H1 (cell line): ENCODE measurements around the gene TNIP1. TPM values are rescaled to one million over a fixed set of nuclear protein-coding genes. Genes with fewer than 3 reads are reported as not detected.

Experiments
- MAFK ChIP-seq: IDR thresholded peaks from 2 replicates; pipeline ENCODE4 v1.6.1; 2012; ENCODE audit warnings: low read depth, mild to moderate bottlenecking, improper control_type of control experiment, low read length
- SIX5 ChIP-seq: IDR thresholded peaks from 2 replicates; pipeline ENCODE4 v1.6.1; 2011; ENCODE audit warnings: mild to moderate bottlenecking, low read depth, low read length
- polyA plus RNA-seq, 7 experiments: library from polyadenylated mRNA; depleted of rRNA in 3 of 7; stranded (reverse) in 5 of 7; unstranded in 2 of 7; fragments of >200 nt in 5 of 7; fragments of 200-250 nt in 2 of 7; gene quantifications; 1 replicate in 5 of 7; 2 replicates in 1 of 7; 4 replicates in 1 of 7; pipeline versions ENCODE4 v1.2.1 to v1.2.3, GENCODE V29; 2011 to 2013; ENCODE audit warnings: missing spikeins in 2 of 7, mixed read lengths in 2 of 7
- total RNA-seq: library from RNA; stranded (reverse); fragmentation: NEBNext Ultra II Directional; extraction: Animal tissue kit (Norgen Biotek cat#: 25700); gene quantifications from 2 replicates; pipeline ENCODE4 v1.2.1, GENCODE V29; 2021

The TNIP1 gene
- total and polyA plus RNA-seq, 2 of the 8 experiments (the other 6 are each of a cell fraction or from before 2014, with no cell fraction given) = 14.2 to 31.9 TPM

DNA sequence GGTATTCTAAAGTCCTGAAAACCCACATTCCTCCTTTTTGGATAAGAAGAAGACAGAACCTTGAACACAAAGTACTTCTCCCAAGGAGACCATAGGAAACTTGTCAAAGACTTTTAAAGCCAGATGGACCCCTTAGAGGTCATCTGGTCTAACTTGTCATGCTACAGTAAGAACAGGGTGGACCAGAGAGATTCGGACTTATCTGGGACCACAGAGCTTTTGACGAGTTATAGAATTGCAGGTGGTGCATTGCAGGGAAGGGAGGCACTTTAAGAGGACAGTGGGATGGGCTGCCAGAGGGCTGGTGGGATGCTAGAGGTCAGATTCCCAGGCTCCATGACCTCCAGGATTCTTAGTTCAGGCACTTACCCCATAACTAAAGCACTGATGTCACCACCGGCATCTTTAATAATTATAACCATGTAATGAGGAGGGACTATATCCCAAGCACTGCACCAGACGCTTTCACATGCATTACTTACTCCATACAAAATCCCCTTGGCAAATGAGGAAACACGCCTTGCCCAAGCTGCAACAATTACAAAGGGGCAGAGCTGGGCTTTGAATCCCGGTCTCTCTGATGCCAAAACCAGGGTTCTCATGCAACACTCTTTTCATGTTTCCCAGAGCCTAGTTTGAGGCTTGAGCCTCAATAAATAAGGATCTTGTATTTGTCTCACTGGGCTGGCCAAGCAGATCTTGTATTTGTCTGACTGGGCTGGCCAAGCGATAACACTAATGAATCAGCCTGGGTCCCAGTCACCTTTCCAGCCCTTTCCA lies 73.2 kb downstream of the TNIP1 start (continued):
- no peak for TF ChIP-seq SIX5
- no peak for TF ChIP-seq MAFK
